ENCODE data around the gene ZBTB8OS.
"Not testable (repeated sequence)": the region's sequence is repeated elsewhere in the genome, so short reads cannot be mapped to it uniquely, and the experiment has no call there.

ZBTB8OS gene

DNA sequence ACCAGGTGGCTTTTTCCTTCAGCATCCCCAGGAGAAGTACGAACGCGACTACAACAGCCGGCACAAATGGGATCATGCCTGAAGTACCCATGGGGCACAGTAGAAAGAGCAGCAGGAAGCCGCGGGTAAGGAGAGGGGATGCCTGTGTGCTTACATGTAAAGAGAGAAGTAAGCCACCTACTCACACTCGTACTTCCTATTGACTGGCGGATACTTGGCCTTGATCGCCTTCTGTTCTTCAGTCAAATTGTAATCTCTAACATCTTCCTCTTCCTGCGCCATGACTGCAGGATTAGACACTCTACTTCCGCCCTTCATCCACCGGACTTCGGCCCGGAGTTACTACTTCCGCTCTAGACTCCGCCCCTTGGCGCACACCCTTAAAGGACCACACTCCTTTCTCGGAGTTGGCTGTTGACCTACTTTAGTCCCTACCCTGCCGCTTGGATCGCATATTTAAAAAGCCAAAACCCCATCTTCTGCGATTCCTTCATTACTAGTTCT lies at the start of gene ZBTB8OS:
ZBTB8OS (minus strand) TSS at position 303 of the 504 bp plus-strand sequence; CDS start at position 282, 21 bp downstream.
- DNase-seq: peak; percentile 95

- not testable (repeated sequence) for DNase-seq
Measured at GRCh38 chr1:32696996-32697395, 46.6 kb upstream of the ZBTB8OS start.

DNA sequence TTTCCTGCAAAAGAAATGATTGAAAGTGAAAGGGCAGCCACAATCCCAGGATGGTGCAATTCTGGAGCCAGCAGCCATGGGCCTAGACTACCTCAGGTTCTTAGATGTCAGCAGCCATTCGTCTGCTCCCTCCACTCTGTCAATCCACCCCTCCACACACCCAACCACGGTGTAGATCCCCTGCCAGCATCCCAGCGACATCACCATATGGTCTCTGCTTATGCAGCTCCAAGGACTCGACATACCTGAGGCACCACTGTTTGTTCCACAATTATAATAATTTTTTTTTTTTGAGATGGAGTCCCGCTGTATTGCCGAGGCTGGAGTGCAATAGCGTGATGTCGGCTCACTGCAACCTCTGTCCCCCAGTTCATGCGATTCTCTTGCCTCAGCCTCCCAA lies 45.7 kb upstream of the ZBTB8OS start:
- DNase-seq: no peak

DNA sequence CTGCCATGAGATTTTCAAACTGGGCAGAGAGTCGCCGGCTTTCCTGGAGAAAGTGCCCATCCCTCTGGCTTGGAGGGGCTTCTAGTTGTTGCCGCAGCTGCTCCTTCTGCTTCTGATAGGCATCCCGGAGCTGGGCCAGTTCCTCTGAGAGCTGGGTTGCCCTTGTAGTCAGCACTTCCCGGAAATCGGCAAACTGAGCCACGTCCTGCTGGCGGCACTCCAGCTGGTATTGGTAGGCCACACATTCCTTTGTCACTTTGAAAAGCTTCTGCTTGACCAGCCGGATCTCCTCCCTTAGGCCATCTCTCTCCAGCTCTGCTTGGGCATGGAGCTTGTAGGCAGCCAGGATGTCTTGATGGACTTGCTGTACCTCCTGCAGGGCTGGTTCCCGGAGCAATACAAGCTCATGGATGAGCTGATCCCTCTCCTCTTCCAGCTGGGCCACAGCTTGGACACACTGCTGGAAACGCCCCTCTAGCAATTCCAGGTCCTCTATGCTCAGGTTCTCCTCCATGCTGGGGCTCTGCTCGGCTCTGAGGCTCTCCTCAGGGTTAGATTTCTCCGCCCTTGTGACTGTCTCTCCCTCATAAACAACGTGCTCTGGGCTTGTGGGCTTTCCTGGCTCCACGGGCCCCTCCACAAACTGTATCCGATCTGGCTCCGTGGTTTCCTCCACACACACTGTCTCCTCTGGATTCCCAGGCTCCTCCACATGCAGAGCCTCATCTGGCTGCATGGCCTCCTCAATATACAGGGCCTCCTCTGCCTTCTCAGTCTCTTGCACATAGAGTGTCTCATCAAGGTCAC lies 45.0 kb upstream of the ZBTB8OS start:
- DNase-seq: no peak

GRCh38 chr1:32693455-32694174 lies 43.3 kb upstream of the ZBTB8OS start:
- DNase-seq: no peak

DNA sequence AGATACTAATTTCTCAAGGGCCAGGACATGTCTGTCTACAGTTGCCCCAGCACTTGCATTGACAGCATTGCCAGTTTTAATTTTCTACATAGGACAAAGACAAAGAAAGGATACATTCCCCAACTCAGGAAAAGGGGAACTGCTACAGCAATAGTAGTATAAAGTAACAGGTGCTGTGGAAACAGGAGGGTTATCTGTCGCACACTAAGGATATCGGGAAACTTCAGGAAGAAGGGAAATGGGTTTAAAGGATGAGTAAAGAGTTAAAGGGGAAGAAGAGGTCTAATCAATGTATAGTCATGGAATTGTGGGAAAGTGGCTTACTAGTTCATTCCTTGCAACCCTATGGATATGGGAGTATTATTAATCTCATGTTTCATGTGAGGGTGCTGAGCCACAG lies 36.0 kb upstream of the ZBTB8OS start:
- no peak for DNase-seq

- no peak for DNase-seq
Measured at GRCh38 chr1:32685498-32685897, 35.1 kb upstream of the ZBTB8OS start.

DNA sequence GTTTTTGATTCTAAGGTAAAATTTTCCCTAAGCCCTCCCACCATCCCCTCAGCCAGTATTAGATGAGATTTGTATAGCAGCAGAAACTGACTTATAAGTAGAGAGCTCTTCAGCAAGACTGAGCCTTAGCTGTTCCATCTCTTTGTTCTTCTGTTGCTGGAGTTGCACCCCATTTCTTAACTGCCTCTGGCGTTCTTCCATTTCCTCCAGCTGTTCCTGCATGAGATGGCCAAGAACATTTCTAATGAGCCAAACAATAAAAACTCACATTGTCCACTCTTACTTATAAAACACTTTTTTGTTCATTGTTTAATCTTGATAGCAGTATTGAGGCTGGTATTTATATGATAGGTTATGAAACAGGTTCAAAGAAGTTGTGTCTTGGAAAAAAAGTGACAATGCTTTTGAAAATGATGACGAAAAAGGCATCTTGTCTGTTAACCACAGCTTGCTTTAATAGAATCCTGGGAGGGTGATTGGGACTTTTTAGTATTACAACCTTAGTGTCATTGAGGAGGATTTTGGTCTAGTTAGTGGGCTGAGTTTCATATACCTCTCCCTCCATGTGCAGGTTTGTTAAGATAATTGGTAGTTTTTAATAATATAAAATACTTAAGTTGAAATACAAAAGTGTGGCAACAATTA lies 33.9 kb upstream of the ZBTB8OS start:
- DNase-seq: no peak

GRCh38 chr1:32683397-32683796 lies 33.0 kb upstream of the ZBTB8OS start:
- DNase-seq: no peak

- no peak for DNase-seq
Measured at GRCh38 chr1:32681999-32682398, 31.6 kb upstream of the ZBTB8OS start.

DNA sequence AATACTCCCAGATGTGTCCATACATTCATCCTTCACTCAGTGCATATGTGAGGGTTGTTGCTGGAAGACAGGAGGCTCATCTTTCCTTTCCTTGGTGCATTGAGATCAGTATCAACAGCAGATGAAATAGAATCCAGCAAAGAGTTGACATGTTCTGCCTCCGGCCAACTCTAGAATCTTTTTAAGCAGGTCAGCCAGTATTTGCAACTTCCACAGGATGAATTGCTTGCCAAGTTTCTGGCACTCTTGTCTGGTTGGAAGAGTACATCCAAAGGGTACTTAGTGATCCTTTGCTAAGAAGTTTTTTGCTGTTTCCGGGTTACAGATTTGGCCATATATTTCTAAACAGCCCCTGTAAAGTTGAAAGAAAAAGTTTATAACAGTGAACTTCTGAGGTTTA lies 31.2 kb upstream of the ZBTB8OS start:
- no peak for DNase-seq

DNA sequence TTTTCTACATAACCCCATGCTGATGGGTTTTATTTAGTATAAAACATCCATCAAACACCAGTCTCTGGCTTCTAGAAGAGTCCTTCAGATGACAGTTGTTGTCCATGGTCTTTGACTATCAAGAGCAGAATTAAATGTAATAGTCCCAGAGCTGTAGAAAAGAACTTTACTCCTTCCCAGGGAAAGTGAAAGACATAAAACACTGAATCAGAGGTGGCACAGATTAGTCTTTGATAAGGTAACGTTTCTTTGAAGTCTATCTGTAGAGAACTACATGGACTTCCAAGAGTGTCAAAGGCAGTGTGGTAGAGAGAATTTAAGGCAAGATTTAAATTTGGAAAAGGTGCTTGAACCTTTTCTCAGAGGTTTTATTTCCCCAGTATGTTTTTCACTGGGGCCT lies 30.3 kb upstream of the ZBTB8OS start:
- no peak for DNase-seq

DNA sequence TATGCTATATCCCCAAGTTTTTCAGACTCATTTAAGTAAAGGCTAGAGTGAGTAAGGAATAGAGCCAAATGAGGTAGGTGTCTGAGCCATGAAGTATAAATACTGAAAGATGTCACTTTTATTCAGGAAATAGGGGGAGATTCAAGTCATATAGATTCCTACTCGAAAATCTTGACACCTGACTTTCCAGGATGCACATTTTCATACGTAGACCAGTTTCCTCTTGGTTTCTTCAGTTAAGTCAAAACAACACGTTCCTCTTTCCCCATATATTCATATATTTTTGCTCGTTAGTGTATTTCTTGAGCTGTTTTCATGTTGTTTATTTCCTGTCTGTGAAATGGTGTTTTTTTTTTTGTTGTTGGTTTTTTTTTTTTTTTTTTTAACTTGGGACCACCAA lies 29.6 kb upstream of the ZBTB8OS start:
- not testable (repeated sequence) for DNase-seq

DNA sequence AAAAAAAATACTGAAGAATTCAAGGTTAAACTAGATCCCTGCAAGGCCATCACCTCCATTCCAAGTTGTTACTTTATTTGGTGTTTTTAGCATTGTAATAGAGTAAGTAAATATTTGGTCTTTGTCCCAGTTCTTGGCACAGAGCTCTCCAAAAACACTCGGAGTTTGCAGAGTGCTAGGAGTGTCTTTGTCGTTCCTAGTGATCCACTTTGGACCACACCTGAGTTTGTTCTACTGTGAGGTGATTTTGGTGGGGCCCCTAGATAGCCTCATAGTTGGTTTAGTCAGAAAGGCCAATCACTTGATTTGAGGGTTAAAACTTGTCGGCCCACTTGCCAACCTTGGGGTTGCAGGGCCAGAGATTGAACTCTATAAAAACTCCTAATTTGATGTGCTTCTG lies 26.6 kb upstream of the ZBTB8OS start:
- DNase-seq: no peak

GRCh38 chr1:32668716-32669115 lies 18.4 kb upstream of the ZBTB8OS start:
- not testable (repeated sequence) for DNase-seq

GRCh38 chr1:32666901-32667566 lies 16.7 kb upstream of the ZBTB8OS start:
- DNase-seq: no peak

- DNase-seq: no peak
Measured at GRCh38 chr1:32665915-32666314, 15.6 kb upstream of the ZBTB8OS start.

DNA sequence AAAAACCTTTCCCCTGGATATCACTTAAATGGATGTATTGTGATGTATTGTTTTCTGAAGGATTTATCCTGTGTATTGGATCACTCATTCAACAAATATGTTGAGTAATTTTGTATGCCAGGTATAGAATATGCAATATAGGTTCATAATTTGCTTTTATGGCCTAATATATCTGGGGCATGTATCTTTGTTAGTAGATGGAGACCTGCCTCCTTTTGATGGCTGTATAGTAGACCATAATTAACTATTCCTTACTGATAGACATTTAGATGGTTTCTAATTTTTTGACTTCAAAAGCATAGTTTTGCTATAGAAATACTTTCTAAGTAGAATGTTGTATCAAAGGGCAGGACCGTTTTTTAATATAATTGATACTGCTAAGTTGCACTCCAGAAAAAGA lies 9.2 kb upstream of the ZBTB8OS start:
- no peak for DNase-seq

DNA sequence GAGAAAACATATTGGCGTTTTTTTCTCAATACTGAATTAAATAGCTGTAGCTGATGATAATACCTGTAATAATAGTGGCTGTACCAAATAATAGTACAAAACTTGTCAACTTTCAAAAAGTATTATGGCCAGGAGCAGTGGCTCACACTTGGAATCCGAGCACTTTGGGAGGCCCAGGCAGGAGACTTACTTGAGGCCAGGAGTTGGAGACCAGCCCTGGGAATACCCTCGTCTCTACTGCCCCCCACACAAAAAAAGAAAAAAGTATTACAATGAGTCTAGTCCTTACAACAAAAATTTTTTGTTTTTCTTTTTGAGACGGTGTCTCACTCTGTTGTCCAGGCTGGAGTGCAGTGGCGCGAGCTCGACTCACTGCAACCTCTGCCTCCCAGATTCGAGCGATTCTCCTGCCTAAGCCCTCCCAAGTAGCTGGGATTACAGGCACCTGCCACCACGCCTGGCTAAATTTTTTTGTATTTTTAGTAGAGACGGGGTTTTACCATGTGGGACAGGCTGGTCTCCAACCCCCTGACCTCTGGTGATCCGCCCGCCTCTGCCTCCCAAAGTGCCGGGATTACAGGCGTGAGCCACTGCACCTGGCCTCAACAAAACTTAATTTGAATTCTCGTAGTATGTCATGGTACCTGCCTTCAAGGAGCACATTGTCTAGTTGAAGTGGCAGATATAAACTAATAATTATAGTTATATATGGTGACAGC lies 2.1 kb upstream of the ZBTB8OS start:
- no peak for DNase-seq

- no peak for DNase-seq
Measured at GRCh38 chr1:32651461-32652073, 1.2 kb upstream of the ZBTB8OS start.

GRCh38 chr1:32650752-32651460 lies 556 bp upstream of the ZBTB8OS start, which contains the start of gene RBBP4:
Gene RBBP4, plus strand, starts transcription at chr1:32651208. Its CDS starts 99 bp downstream, at chr1:32651307.
- peak; percentile 94 for DNase-seq
